ENCODE measurements around the gene PSMD3.
"Not testable (repeated sequence)": the region's sequence is repeated elsewhere in the genome, so short reads cannot be mapped to it uniquely, and the experiment has no call there.

The PSMD3 gene

DNA sequence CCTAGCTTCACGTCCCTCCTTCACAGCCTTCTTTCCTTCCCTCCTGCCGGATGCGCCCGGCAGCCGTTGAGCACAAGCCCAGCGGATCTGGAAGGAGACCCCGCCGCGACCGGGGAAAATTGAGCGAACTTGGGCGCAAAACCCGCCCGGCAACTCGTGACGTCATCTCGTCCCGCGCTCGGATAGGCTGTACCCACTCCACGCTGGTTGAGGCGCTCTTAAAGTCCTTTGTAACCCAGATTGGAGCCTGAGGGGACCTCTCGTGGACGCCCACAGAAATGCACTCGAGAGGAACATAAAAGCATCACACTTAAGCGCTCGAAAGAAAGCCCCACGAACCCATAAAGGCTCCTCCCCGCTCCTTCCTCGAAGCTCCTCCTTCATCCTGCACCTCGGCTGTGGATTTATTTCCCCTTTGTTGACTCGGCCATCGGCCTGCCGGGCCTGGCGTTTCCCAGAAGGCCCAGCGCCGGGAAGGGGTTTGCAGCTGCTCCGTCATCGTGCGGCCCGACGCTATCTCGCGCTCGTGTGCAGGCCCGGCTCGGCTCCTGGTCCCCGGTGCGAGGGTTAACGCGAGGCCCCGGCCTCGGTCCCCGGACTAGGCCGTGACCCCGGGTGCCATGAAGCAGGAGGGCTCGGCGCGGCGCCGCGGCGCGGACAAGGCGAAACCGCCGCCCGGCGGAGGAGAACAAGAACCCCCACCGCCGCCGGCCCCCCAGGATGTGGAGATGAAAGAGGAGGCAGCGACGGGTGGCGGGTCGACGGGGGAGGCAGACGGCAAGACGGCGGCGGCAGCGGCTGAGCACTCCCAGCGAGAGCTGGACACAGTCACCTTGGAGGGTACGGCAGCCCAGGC, at the start of gene PSMD3:
Gene PSMD3, plus strand, starts transcription at position 457 of the 856 bp plus-strand sequence. Its CDS starts 164 bp downstream, at position 621.
- Histone ChIP-seq H3K27ac (peak within 1 kb of the TSS; percentile 88 to 100 (median 98)), H3K4me3 (peak within 1 kb of the TSS; percentile 69 to 99 (median 92))

GRCh38 chr17:39933912-39934311, 46.7 kb upstream of the PSMD3 start:
- Histone ChIP-seq H3K27ac (no peak overlapping the region), H3K4me3 (no peak overlapping the region)

DNA sequence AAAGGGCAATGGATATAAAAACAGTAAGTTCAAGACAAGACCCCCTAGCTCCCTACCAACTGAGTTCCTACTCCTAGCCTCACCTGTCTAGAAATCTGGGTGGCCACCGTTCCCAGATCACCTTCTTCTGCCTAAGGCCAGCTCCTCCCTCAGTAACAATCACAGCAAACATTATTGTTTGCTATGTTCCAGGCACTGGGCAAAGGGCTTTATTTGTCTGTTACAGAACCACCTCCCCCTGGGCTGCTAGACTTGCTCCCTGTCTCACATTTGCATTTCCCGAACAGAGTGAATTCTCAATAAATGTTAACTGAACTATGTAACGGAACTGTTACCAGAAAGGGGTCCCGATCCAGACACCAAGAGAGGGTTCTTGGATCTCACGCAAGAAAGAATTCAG, 46.3 kb upstream of the PSMD3 start:
- Histone ChIP-seq H3K27ac (no peak overlapping the region), H3K4me3 (no peak overlapping the region)

DNA sequence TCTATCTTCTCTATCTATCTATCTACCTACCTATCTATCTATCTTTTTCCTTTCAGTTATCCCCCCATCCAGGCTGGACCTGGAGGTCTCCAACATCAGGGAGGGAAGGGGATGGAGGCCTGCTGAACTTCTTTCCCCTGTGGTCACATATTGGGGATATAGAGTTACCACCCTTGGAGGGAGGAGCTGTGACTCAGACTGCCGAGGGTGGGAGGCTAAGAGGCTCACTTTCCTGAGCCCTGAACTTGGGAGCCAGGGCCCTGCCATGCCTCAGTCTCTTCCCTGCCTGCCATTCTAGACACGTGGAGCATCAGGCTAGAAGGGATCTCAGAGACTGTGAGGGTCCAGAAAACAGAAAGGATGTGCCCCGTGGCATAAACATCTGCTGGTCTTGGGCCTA, 44.7 kb upstream of the PSMD3 start:
- Histone ChIP-seq H3K27ac (no peak overlapping the region), H3K4me3 (no peak overlapping the region)

GRCh38 chr17:39937447-39937846, 43.2 kb upstream of the PSMD3 start:
- no peak overlapping the region for H3K4me3 ChIP-seq
- no peak overlapping the region for H3K27ac ChIP-seq

GRCh38 chr17:39938140-39938869, 42.3 kb upstream of the PSMD3 start:
- H3K27ac ChIP-seq, result no peak overlapping the region
- H3K4me3 ChIP-seq, result no peak overlapping the region

DNA sequence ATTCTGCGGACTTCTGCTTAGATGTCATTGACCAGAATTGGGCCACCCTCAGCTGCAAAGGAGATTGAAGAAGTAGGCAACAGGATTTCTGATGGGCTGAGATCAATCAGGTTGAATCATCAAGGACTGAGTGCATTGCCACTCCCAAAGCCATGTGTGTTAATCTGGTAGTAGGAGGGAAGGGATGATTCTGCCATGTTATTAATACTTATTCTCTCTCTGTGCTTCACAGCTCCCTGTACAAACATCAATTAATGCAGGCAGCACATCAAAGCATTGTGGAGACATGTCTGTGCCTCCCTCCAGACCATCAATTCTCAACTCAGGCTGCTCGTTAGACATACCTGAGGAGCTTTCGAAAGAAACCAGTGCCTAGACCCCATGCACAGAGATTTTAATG, 41.5 kb upstream of the PSMD3 start:
- no peak overlapping the region for H3K4me3 ChIP-seq
- H3K27ac ChIP-seq, result peak overlapping the region in 2 of 21 experiments; percentile 47 to 71

DNA sequence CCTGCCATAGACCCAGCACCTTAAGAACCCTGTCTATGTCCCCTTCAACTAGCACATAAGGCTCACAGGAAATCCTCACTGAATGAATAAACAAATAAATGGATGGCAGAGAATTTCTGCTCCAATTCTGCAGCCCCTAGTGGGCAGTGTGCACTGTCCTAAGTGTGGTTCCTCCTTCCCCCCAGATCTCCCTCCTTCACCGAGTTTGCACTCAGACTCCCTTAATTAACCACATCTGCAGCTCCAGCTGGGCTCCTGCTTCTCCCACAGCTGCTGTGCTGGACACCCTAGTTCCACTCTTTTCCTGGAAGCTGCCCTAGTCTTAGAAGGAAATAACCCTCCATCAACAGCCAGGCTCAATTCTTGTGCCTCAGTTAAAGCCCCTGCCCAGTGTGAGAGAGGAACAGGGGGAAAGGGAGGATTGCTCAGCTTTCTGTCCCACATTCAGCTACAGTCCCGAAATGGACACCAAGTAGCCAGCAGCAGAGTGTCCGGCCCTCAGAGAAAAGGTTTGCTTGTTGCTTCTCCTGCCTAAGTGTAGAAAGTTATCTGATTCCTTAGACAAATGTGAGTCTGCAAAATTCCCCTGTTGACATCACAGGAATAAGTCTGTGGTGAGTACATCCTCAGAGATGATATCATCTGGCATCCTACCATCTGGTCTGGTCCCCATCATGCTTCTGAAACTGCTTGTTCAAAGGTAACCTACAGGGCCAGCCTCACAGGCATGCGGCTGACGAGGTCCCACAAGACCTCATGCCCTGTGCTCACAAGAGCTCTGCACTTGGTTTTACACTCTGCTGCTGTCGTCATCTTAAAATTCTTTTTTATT, 40.8 kb upstream of the PSMD3 start:
- peak overlapping the region in 7 of 21 experiments; percentile 18 to 71 (median 47) for H3K27ac ChIP-seq
- H3K4me3 ChIP-seq, result no peak overlapping the region

- Histone ChIP-seq H3K4me3 (no peak overlapping the region), H3K27ac (no peak overlapping the region)
Observed at GRCh38 chr17:39943702-39944392, 36.8 kb upstream of the PSMD3 start.

DNA sequence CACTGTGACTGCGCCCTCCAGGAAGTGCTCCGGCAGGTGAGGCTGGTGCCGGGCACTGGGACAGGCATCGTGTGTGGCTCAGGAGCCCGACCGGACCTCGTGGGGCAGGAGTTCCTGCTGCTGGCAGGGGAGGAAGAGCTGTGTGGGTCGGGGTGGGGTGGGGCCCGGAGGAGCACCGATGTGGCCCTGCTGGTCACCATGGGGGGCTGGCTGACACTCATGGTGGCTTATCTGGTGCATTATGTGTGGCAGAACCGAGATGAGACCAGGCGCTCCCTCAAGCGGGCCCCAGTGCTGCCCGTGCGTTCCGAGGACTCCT, 36.3 kb upstream of the PSMD3 start:
- no peak overlapping the region for H3K27ac ChIP-seq
- no peak overlapping the region for H3K4me3 ChIP-seq

- H3K27ac ChIP-seq, result no peak overlapping the region
- no peak overlapping the region for H3K4me3 ChIP-seq
Observed at GRCh38 chr17:39946551-39947330, 33.9 kb upstream of the PSMD3 start.

GRCh38 chr17:39948489-39948828, 32.1 kb upstream of the PSMD3 start:
- not testable (repeated sequence) for H3K4me3 ChIP-seq, H3K27ac ChIP-seq

DNA sequence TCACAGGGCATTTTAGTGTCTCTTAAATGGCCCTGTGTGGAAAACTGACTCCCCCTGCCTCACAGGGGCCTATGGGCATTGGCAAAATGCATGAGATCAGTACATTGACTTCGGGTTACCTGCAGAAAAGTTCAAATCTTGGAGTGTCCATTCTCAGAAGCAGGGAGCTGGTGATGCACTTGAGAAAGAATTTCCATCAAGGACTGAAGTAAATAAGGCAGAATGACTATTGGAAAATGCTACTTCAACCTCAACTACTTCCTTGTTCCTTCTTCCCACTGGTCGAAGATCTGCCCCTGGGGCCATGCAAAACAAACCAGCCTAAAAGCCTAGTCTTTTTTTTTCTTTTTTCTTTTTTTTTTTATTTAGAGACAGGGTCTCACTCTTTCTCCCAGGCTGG, 31.6 kb upstream of the PSMD3 start:
- Histone ChIP-seq H3K27ac (no peak overlapping the region), H3K4me3 (no peak overlapping the region)

GRCh38 chr17:39950871-39951348, 29.7 kb upstream of the PSMD3 start:
- Histone ChIP-seq H3K4me3 (no peak overlapping the region), H3K27ac (no peak overlapping the region)

- H3K4me3 ChIP-seq, result peak overlapping the region in 6 of 7 experiments; percentile 7 to 47 (median 26)
- peak overlapping the region in 3 of 21 experiments; percentile 2 to 50 (median 16) for H3K27ac ChIP-seq
Observed at GRCh38 chr17:39951924-39952679, 28.5 kb upstream of the PSMD3 start.

DNA sequence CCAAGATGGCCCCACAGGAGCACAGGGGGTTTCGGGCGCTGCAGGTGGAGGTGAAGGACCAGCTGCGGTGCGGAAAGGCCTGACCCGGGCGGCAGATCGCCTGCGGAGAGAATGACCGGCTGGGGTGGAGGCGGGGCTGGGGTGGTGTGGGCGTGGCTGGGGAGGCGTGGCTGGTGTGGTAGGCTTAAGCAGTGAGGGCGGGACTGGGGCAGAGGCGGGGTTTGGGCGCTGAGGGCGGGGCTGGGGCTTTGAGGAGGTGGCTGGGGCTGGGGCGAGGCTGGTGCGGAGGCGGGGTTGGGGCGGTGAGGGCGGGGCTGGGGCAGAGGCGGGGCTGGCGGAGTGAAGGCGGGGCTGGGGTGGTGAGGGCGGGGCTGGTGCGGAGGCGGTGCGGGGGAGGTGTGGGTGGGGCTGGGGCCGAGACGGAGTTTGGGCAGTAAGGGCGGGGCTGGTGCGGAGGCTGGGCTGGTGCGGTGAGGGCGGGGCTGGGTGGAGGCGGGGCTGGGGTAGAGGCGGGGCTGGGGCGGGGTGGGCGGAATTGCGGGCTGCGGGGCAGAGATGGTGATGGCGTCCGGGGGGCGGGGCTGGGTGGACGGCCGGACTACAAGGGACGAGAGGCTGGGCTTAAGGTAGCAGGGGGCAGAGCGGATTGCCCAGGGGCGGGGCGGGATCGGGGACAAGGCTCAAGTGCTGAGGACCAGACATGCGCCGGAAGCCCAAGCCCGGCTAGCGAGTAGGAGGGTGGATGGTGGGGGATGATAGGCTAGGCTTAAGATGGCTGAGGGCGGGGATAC, 27.7 kb upstream of the PSMD3 start:
- peak overlapping the region; percentile 24 to 47 (median 37) for H3K4me3 ChIP-seq
- peak overlapping the region in 14 of 21 experiments; percentile 16 to 81 (median 52) for H3K27ac ChIP-seq

DNA sequence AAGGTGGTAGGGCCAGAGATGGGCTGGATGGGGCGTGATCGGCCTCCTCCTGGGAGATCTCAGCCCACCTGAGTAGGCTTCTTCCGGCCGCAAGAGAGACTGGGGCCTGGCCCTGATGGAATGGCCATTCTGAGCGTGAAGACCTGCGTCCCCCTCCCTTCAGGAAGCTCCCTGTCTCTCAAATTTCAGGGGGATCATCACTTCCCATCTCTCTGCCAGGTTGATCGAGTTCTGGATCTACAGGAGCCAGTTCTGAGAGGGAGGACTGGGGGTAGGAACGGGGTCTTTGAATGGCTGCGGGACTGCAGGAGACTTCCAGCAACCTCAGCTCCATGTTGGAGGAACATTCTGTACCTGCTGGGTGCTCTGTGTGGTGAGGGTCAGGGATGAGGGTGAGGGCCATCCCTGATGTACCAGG, 27.1 kb upstream of the PSMD3 start:
- Histone ChIP-seq H3K27ac (peak overlapping the region in 14 of 21 experiments; percentile 31 to 81 (median 52)), H3K4me3 (peak overlapping the region; percentile 16 to 47 (median 37))

Measured in skin epidermis (tissue), 12 donors.